Testis (tissue), 3 donors: ENCODE results near the gene FRY. TPM values are rescaled to one million over a fixed set of nuclear protein-coding genes. Genes with fewer than 3 reads are reported as not detected.

Source experiments
- DNase-seq: peaks from one replicate; pipeline ENCODE4 v3.0.0-alpha.2; 2019
- H3K27ac ChIP-seq, 2 donors: fragments of 200-600 bp; sonication (generic); one replicate each; pipeline ENCODE4 v1.5.1; 2019
- H3K27me3 ChIP-seq: fragments of 200-600 bp; sonication (generic); one replicate; pipeline ENCODE4 v1.5.1; 2019
- H3K36me3 ChIP-seq: fragments of 200-600 bp; sonication (generic); one replicate; pipeline ENCODE4 v1.5.1; 2017; ENCODE audit warnings: low read depth; ENCODE audit errors: missing control alignments
- H3K4me1 ChIP-seq: fragments of 200-600 bp; sonication (generic); one replicate; pipeline ENCODE4 v1.5.1; 2019
- H3K4me3 ChIP-seq, 2 donors: fragments of 200-600 bp; sonication (generic); one replicate each; pipeline ENCODE4 v1.5.1; 2017 to 2019
- H3K9me3 ChIP-seq: fragments of 200-600 bp; sonication (generic); one replicate; pipeline ENCODE4 v1.5.1; 2017
- CTCF ChIP-seq, 3 experiments: fragments of 450-650 bp in 2 of 3; fragments of 200-600 bp in 1 of 3; sonication (generic) in 1 of 3; IDR thresholded peaks; one replicate each; pipeline ENCODE4 v1.5.1; 2016 to 2019; ENCODE audit warnings: antibody characterized with exemption in 3 of 3, mild to moderate bottlenecking in 2 of 3, moderate library complexity in 1 of 3
- POLR2A ChIP-seq: fragments of 450-650 bp; IDR thresholded peaks from one replicate; pipeline ENCODE4 v1.6.1; 2017; ENCODE audit warnings: antibody characterized with exemption, mild to moderate bottlenecking, moderate library complexity
- WGBS, 2 donors: methylation state at CpG; one replicate each; pipeline ENCODE4 v1.1.5; 2018; 5-methylcytosine and 5-hydroxymethylcytosine counted together
- intact Hi-C: fragments of 100-400 bp; cut with DNase I; formaldehyde crosslinking; loops from one replicate; pipeline ENCODE4 v1.15.1; 2023; ENCODE audit warnings: low total_unique reads
- polyA plus RNA-seq: library from polyadenylated mRNA; stranded (reverse); fragments of 350-450 nt; fragmentation: Illumina TruSeq; extraction: RNeasy Lipid Tissue Mini Kit (QIAGEN cat#74804); gene quantifications from one replicate; pipeline ENCODE4 v1.2.3, GENCODE V29; 2014; ENCODE audit warnings: low read depth, low replicate concordance; ENCODE audit not compliant: insufficient read depth
- total RNA-seq, 2 donors: library from RNA; depleted of rRNA; stranded (reverse); fragments of >200 nt; gene quantifications; one replicate each; pipeline ENCODE4 v1.2.3, GENCODE V29; 2016

The FRY gene
- total and polyA plus RNA-seq, 3 donors from 2014 or later, result 24.8 to 26.6 (median 25.9) TPM

DNA sequence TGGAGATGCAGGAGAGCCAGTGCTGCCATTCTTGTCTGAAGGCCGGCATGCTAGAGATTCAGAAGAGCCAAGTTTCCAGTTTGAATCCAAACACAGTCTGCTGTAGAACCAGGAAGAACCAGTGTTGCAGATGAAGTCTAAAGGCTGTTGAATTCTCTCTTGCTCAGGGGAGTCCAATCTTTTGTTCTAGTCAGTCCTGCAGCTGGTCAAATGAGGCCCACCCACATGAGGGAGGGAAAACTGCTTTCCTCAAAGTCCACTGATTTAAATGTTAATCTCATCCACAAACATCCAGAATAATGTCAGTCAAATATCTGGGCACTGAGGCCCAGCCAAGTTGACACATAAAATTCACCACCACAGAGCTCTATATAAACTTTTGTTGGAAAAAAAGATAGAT is 136.6 kb downstream of the FRY start:
- H3K9me3 ChIP-seq, result no peaks in the 10 kb centered on the region
- no peaks in the 10 kb centered on the region for H3K4me1 ChIP-seq
- 77 to 100% methylated on average over 1 of the region's 1 CpG for WGBS, 2 donors
- intact Hi-C loops, result no loop called here
- H3K27me3 ChIP-seq, result no peaks in the 10 kb centered on the region
- TF ChIP-seq CTCF (IDR thresholded peaks at IDR 0.05), result no peak
- no peak for TF ChIP-seq POLR2A
- no peaks in the 10 kb centered on the region for H3K36me3 ChIP-seq
- DNase-seq, result no peak
- no peak overlapping the region for H3K4me3 ChIP-seq
- no peak overlapping the region for H3K27ac ChIP-seq

GRCh38 chr13:32170841-32171240 is 139.3 kb downstream of the FRY start:
- WGBS, 2 donors, result 92 to 94% methylated on average over 4 of the region's 4 CpGs
- H3K4me1 ChIP-seq, result no peaks in the 10 kb centered on the region
- TF ChIP-seq POLR2A (no peak), CTCF (IDR thresholded peaks at IDR 0.05) (no peak)
- no peaks in the 10 kb centered on the region for H3K9me3 ChIP-seq
- no peak overlapping the region for H3K27ac ChIP-seq
- H3K27me3 ChIP-seq, result no peaks in the 10 kb centered on the region
- no peak for DNase-seq
- no peaks in the 10 kb centered on the region for H3K36me3 ChIP-seq
- intact Hi-C loops, result no loop called here
- H3K4me3 ChIP-seq, result no peak overlapping the region

- Histone ChIP-seq H3K27ac (no peak overlapping the region), H3K36me3 (no peaks in the 10 kb centered on the region), H3K4me3 (no peak overlapping the region), H3K9me3 (no peaks in the 10 kb centered on the region), H3K27me3 (no peaks in the 10 kb centered on the region), H3K4me1 (no peaks in the 10 kb centered on the region)
- TF ChIP-seq POLR2A, result no peak
- no peak for TF ChIP-seq CTCF (IDR thresholded peaks at IDR 0.05)
- intact Hi-C loops, result no loop called here
- DNase-seq, result no peak
- WGBS, 2 donors, result 90 to 93% methylated on average over 1 of the region's 1 CpG
Observed at GRCh38 chr13:32173881-32174280, 142.3 kb downstream of the FRY start.

GRCh38 chr13:32174366-32174765 is 142.8 kb downstream of the FRY start:
- intact Hi-C loops, result no loop called here
- 93 to 96% methylated on average over 1 of the region's 1 CpG for WGBS, 2 donors
- no peak for DNase-seq
- Histone ChIP-seq H3K4me1 (no peaks in the 10 kb centered on the region), H3K27ac (no peak overlapping the region), H3K27me3 (no peaks in the 10 kb centered on the region), H3K36me3 (no peaks in the 10 kb centered on the region), H3K4me3 (no peak overlapping the region), H3K9me3 (no peaks in the 10 kb centered on the region)
- TF ChIP-seq CTCF (IDR thresholded peaks at IDR 0.05) (no peak), POLR2A (no peak)

DNA sequence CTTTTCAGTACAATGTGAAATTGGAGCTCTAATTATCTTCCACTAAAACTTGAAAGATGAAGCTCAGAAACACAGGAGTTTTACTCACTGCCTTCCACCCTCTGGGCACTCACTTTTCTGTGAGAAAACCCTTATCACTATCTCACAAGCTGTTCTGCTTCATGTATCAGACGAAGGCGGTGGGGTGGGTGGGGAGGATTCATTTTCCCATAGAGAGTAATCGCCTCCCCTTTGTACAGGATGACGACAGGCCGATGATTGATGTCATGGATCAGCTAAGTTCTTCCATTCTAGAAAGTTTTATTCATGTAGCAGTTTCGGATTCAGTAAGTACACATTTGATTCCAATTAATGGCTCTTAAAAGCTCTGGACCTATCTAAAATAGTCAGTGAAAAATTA is 143.7 kb downstream of the FRY start:
- peak; percentile 54 for DNase-seq
- no peak for TF ChIP-seq CTCF (IDR thresholded peaks at IDR 0.05)
- no peak for TF ChIP-seq POLR2A

More for the DNA sequence above, 143.7 kb downstream of the FRY start:
- Histone ChIP-seq H3K9me3 (no peaks in the 10 kb centered on the region), H3K36me3 (no peaks in the 10 kb centered on the region), H3K27me3 (no peaks in the 10 kb centered on the region), H3K4me3 (no peak overlapping the region), H3K27ac (no peak overlapping the region), H3K4me1 (no peaks in the 10 kb centered on the region)
- WGBS, 2 donors, result 62 to 78% methylated on average over 6 of the region's 6 CpGs
- intact Hi-C loops, result no loop called here
